ENCODE data around the gene ZBTB20. TPM values are rescaled to one million over a fixed set of nuclear protein-coding genes. Genes with fewer than 3 reads are reported as not detected.

ZBTB20 gene
- total RNA-seq, 1 experiment from 2014 or later, result 26.5 TPM

- CTCF ChIA-PET, result no interaction called here
- intact Hi-C loops (cut with micrococcal nuclease; ENCODE audit: unreplicated experiment), result no loop called here
These were observed 274.5 kb downstream of the ZBTB20 start for GRCh38 chr3:114872588-114872987.

GRCh38 chr3:114872050-114872449 is 275.0 kb downstream of the ZBTB20 start:
- ChIA-PET POLR2A (ENCODE audit: unreplicated experiment) (interaction anchor here (0.6 kb wide), 1 partner anchor 31 kb away, joined by 5 read pairs; no protein-coding TSS in a partner anchor), CTCF (no interaction called here)
- intact Hi-C loops (cut with micrococcal nuclease; ENCODE audit: unreplicated experiment), result no loop called here
- no peaks in the 10 kb centered on the region for H3K79me2 ChIP-seq (ENCODE audit: low read depth)
- no peaks in the 10 kb centered on the region for H3F3A ChIP-seq (ENCODE audit: insufficient read depth, low read depth)
- H3K27me3 ChIP-seq (ENCODE audit: insufficient read depth, low read depth), result no peaks in the 10 kb centered on the region
- no peaks in the 10 kb centered on the region; the same call in 1 of the 2 replicates for H3K9me2 ChIP-seq (ENCODE audit: insufficient read depth)
- no peaks in the 10 kb centered on the region for H3K4me1 ChIP-seq (replicated peaks; ENCODE audit: insufficient read depth)
- no peak for DNase-seq
- H3K4me3 ChIP-seq, result no peak overlapping the region
- H3K4me2 ChIP-seq, result no peak overlapping the region
- no peaks in the 10 kb centered on the region for H3K9me3 ChIP-seq (ENCODE audit: insufficient read depth, low read depth)
- TF ChIP-seq CTCF (conservative IDR thresholded peaks at IDR 0.05), result no peak
- no peak for TF ChIP-seq EZH2 (IDR thresholded peaks at IDR 0.05; ENCODE audit: low read depth)
- H3K36me3 ChIP-seq (ENCODE audit: low read depth), result no peaks in the 10 kb centered on the region
- BruUV-seq (replicated peaks), result no TSS peak
- H4K20me1 ChIP-seq (ENCODE audit: insufficient read depth), result no peaks in the 10 kb centered on the region
- no peak overlapping the region for H2AFZ ChIP-seq
- H3K27ac ChIP-seq, result no peak overlapping the region

More at GRCh38 chr3:114872588-114872987, 274.5 kb downstream of the ZBTB20 start:
- no peaks in the 10 kb centered on the region for H3K27me3 ChIP-seq (ENCODE audit: insufficient read depth, low read depth)
- no peaks in the 10 kb centered on the region for H3K9me3 ChIP-seq (ENCODE audit: insufficient read depth, low read depth)
- no peaks in the 10 kb centered on the region for H3K4me1 ChIP-seq (replicated peaks; ENCODE audit: insufficient read depth)
- H3K79me2 ChIP-seq (ENCODE audit: low read depth), result no peaks in the 10 kb centered on the region
- no peak overlapping the region for H2AFZ ChIP-seq
- POLR2A ChIA-PET (ENCODE audit: unreplicated experiment), result interaction anchor here (0.6 kb wide), 1 partner anchor 30 kb away, joined by 5 read pairs; no protein-coding TSS in a partner anchor
- no peaks in the 10 kb centered on the region for H3F3A ChIP-seq (ENCODE audit: insufficient read depth, low read depth)
- no peak overlapping the region for H3K4me3 ChIP-seq
- no peak for DNase-seq
- no peaks in the 10 kb centered on the region; the same call in 1 of the 2 replicates for H3K9me2 ChIP-seq (ENCODE audit: insufficient read depth)
- no peak overlapping the region for H3K27ac ChIP-seq
- no peaks in the 10 kb centered on the region for H3K36me3 ChIP-seq (ENCODE audit: low read depth)
- BruUV-seq (replicated peaks), result no TSS peak
- H4K20me1 ChIP-seq (ENCODE audit: insufficient read depth), result no peaks in the 10 kb centered on the region
- H3K4me2 ChIP-seq, result no peak overlapping the region
- TF ChIP-seq CTCF (conservative IDR thresholded peaks at IDR 0.05), result no peak
- no peak for TF ChIP-seq EZH2 (IDR thresholded peaks at IDR 0.05; ENCODE audit: low read depth)

GRCh38 chr3:114867835-114868503 is 279.1 kb downstream of the ZBTB20 start:
- Histone ChIP-seq H3K4me1 (replicated peaks; ENCODE audit: insufficient read depth) (no peaks in the 10 kb centered on the region), H3K27ac (no peak overlapping the region), H3K27me3 (ENCODE audit: insufficient read depth, low read depth) (no peaks in the 10 kb centered on the region), H2AFZ (no peak overlapping the region), H3K36me3 (ENCODE audit: low read depth) (no peaks in the 10 kb centered on the region), H3K9me2 (ENCODE audit: insufficient read depth) (no peaks in the 10 kb centered on the region), H3K4me2 (no peak overlapping the region), H3K9me3 (ENCODE audit: insufficient read depth, low read depth) (no peaks in the 10 kb centered on the region), H3F3A (ENCODE audit: insufficient read depth, low read depth) (no peaks in the 10 kb centered on the region), H3K79me2 (ENCODE audit: low read depth) (no peaks in the 10 kb centered on the region), H4K20me1 (ENCODE audit: insufficient read depth) (no peaks in the 10 kb centered on the region), H3K4me3 (no peak overlapping the region)
- DNase-seq, result no peak
- no peak for TF ChIP-seq CTCF (conservative IDR thresholded peaks at IDR 0.05)
- TF ChIP-seq EZH2 (IDR thresholded peaks at IDR 0.05; ENCODE audit: low read depth), result no peak
- ChIA-PET CTCF (no interaction called here), POLR2A (ENCODE audit: unreplicated experiment) (interaction anchor here (0.6 kb wide), 2 partner anchors 243 to 1005 kb away, joined by 5 to 9 read pairs; no protein-coding TSS in a partner anchor)
- intact Hi-C loops (cut with micrococcal nuclease; ENCODE audit: unreplicated experiment), result no loop called here
- no TSS peak for BruUV-seq (replicated peaks)

All from PC-9 (cell line).